NCI-H1105 treated with DMSO at 0.1 percent for 48 hours (cell line): ENCODE measurements around the gene SLC9A1.
"Not testable (repeated sequence)": the region's sequence is repeated elsewhere in the genome, so short reads cannot be mapped to it uniquely, and the experiment has no call there.

Source experiments
- DNase-seq: peaks from one replicate; lab custom pipeline; 2025; lab: John Stamatoyannopoulos, UW

SLC9A1 gene

DNA sequence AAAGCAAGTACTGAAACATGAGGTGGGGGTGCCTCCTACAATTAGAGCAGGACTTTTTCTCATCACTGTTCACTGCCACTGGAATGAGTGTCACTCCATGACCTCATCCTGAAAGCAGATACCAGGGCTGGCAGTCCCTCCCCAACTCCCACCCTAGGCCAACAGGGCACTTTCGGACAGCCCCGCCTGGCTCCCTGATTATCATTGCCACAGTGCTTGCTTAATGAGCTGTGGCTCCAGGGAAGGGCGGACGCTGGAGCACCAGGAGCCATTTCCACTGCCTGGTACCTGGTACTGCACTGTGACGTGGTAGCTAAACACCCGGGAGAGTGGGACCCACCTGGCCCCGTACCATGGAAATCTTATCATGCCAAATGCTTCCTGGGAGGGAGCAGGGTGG is 22.3 kb downstream of the SLC9A1 start:
- no peak for DNase-seq

DNA sequence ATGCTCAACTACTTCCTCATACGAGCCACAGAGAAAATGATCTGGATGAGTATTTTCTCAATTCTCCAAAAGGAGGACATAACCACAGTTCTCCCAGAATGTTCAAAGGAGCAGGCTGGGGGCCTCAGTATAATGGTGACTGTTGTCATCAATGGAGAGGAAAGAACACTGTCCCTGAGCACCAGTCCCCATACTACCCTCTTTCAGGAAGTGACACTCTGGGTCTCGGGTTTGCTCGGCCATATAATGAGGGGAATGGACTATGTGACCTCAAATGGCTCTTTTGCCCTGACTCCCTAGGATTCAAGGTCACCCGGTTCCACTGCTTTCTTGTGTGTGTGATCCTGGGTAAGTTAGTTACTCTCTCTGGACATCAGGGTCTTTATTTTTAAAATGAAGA is 22.8 kb downstream of the SLC9A1 start:
- DNase-seq, result no peak

DNA sequence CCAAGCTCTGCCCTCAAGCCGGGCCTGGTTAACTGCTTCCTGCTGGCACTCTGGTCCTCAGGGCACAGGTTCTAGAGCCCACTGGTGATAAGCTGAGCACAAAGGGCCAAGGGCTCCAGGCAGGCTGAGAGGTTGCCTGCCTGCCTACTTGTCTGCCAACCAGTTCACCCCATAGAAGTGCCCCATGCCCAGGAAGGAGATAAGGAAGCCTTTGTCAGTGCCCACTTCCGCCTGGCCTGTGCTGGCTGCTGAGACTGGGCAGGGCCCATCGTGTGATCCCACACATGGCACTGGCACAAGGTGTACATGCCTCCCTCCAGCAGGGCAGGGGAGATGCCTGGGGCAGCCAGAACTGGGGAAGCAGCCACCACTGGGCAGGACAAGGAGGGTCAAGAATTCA is 24.1 kb downstream of the SLC9A1 start:
- DNase-seq, result no peak

DNA sequence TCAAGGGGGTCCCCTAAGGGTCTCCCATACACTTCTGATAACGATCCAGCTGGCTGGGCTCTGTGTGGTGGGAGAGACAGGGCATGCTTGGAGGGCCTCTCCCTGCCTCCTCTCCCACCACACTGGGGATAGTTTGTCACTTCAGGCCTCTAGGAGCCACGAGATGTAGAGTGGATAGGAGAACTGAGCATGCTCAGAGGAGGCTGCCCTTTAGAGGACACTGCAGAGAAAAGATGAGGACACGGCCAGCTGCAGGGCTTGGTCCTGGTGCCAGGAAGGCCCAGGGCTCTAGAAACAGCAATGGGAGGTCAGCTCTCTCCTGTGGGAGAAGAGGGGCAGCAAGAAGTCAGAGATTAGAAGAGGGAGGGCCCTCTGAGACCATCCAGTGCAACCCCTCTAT is 25.7 kb downstream of the SLC9A1 start:
- DNase-seq, result no peak

DNA sequence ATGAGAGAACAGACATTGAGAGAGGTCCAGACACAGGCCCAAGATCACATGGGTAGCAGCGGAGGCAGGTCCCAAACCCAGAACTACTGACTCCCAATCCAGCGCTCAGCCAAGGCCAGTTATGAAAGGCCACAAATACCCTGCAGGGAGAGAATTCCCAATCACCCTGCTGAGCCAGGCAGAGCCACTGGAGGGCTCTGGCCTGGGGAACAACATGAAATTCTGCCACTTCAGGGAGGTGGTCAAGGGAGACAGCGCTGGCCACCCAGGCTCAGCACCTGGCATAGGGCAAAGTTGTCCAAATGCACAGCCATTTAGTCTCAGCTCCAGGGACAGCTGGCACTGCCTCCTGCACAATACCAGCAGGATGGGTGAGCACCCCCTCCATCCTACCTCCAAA is 27.5 kb downstream of the SLC9A1 start:
- no peak for DNase-seq

DNA sequence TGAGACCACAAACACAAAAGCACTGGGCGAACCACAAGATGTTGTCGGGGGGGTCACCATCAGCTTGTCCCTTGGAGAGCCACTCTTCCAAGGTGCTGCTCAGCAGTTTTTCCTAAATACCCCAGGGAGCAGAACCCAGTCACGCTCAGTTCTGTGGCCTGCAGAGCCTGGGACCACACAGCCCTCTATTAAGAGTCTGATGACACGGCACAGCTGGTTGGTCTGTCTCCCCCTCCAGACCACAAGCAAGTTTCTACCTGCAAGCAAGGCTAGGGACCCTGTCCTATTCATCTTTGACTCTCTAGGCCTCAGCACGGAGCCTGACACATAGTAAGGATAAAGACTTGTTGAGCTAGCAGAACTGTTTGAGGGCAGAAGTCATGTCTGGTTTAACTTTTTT is 28.5 kb downstream of the SLC9A1 start:
- DNase-seq, result no peak

DNA sequence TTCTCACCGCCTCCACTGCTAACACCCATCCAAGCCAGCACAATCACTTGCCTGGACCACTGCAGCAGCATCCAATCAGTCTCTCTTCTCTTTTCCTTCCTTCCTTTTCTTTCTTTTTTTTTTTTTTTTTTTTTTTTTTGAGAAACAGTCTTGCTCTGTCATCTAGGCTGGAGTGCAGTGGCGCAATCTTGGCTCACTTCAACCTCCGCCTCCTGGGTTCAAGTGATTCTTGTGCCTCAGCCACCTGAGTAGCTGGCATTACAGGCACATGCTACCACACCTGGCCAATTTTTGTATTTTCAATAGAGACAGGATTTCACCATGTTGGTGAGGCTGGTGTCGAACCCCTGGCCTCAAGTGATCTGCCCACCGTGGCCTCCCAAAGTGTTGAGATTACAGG is 29.8 kb downstream of the SLC9A1 start:
- not testable (repeated sequence) for DNase-seq

DNA sequence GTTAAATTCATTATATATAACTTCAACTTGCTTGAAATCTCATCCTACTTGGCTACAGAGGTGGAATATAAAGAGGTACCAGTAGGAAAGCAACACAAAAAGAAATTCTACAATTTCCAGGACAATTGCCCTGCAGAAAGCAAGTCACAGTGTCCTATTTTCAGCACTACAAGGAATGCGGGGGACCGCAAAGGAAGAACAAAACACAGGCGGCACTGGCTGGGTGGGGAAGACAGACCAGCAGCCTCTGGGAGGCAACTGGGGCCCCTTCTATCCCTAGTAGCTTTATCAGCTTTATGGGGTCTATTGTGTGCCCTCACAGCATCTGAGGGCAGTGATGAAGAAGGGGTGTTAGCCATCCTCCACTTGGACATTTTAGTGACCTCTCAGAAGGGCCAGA is 30.5 kb downstream of the SLC9A1 start:
- DNase-seq, result no peak

DNA sequence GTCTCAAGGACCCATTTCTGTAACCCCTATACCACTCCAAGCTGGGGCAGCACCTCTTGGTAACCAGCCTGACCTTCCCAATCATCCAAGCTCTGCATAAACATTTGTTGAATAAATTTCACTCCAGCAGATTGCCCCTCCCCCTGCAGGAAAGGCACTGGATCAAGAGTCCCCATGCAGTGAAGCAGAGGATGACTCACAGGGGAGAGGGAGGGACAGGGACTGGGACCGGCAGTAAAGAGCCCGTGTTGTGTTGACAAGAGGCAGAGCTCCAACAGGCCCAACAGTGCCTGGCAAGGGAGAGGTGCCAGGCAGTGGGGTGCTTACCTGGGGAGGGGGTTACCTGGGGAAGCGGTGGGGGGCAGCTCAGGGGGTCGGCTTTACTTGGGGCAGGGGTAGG is 32.3 kb downstream of the SLC9A1 start:
- DNase-seq, result no peak

DNA sequence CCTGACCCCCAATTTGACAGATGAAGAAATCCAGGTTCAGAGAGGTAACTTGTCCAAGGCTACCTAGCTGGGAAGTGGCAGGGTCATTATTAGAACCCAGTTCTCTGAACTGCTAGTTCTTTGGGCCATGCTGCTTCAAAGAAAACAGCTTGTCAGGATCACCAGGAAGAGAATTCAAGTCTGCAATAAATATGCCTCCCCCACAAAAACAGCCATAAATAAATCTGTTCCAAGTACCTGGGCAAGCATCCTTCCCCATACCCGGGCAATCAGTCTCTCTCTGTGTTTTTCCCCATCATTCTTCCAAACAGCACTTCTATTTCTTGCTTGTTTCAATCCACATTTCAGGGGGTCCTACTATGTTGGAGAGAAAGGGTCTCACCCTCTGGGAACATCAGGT is 34.1 kb downstream of the SLC9A1 start:
- DNase-seq, result no peak

DNA sequence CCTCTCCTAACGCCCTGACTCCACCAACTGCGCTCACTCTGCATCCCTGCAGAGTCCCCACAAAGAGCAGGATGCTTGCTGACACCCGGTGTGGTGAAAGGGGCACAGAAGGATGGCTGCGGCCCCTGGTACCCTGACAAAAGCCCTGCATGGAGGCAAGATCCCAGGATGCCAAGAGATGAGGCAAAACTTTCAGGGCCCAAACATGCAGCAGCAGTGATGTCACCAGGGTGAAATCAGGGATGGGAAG is 36.6 kb downstream of the SLC9A1 start:
- no peak for DNase-seq

DNA sequence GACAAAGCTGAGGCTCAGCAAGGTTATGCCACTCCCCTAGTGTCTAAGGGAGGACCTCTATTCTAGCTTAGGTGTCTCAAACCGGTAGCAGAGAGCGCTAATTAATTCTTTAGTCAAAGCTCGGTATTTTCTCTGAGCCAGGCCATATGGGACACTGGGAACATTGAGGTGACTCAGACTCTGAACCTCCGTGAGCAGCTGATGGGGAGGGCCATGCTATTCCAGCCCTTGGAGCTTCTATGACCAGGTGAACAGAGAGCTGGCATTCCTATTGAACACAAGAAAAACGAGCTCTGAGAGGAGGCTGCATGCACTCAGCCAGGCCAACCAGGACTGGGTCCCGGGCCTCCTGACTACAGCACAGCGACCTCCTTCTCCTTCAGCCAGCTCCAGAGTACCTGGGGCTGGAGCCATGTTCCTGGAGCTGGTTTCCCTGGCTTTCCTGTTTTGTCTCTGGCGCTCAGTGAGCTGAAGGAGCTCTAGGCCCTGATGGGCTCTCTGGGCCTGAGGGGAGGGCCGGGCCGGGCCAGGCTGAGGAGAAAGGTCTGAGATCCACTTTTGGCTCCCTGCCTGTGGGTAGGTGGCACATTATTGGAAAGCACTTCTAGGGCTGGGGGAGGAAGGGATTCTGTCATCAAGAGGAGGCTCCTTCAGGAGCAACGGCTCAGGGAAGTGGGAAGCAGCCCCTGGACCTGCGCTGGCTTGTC is 37.0 kb downstream of the SLC9A1 start:
- DNase-seq, result no peak

DNA sequence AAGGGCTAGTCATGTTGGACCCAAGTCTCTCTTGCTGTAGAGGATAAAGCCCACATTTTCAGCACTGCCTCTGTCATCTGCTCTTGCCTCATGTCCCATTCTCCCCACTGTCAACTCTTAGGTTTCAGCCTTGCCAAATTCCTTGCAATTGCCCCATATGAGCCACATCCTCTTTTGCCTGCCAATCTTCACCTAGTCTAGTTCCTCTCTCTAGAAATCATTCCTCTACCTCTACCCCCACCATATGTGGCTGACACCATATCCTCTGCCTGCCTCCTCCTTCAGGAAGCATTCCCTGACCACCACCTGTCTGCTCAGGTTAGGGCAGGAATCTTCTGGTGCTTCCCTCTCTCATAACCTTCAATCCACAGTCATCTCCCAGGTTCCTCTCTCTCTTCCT is 38.2 kb downstream of the SLC9A1 start:
- no peak for DNase-seq

DNA sequence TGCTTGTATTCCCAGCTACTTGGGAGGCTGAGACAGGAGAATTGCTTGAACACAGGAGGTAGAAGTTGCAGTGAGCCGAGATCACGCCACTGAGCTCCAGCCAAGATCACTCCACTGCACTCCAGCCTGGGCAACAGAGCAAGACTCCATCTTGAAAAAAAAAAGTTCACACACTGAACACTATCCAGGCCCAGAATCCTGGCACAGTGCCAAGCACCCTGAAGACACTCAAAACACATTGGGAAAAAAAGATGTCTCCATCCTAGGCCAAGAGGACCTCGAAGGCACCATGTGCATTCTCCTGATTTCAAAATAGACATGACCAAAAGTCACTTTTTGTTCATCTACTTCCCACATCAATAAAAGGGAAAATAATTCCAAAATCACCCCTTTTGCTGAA is 38.7 kb downstream of the SLC9A1 start:
- no peak for DNase-seq

DNA sequence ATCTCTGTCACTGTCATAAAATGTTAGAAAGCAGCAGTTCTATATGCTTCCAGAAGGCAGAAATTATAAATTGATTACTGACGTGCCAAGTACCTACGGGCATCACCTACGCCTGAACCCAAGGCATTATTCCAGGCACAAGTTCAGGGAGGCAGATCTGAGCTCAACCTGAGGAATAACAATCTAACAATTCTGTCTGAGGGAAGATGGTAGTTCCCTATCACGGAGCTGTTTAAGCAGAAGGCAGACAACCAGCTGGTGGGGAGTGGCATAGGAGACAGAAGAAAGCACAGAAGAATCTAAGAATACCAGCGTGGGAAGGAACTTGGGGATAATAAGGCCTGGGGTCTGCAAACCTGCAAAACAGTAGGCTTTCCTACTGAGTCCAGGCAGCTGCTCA is 40.4 kb downstream of the SLC9A1 start:
- DNase-seq, result no peak

DNA sequence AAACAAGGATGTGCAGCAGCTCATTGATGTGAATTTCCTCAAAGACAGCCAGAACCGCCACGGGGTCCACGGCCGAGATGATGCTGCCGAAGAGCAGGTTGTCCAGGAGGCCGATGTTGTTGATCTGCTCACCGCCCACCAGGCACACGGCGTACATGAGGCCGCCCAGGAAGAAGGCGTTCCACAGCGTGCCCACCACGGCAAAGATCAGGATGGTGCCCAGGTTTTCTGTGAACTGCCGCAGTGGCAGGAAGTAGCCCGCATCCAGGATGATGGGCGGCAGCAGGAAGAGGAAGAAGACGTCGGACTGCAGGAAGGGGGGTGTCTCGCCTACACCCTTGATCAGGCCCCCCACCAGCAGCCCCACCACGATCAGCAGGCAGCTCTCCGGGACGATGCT is 41.1 kb downstream of the SLC9A1 start:
- DNase-seq, result no peak

DNA sequence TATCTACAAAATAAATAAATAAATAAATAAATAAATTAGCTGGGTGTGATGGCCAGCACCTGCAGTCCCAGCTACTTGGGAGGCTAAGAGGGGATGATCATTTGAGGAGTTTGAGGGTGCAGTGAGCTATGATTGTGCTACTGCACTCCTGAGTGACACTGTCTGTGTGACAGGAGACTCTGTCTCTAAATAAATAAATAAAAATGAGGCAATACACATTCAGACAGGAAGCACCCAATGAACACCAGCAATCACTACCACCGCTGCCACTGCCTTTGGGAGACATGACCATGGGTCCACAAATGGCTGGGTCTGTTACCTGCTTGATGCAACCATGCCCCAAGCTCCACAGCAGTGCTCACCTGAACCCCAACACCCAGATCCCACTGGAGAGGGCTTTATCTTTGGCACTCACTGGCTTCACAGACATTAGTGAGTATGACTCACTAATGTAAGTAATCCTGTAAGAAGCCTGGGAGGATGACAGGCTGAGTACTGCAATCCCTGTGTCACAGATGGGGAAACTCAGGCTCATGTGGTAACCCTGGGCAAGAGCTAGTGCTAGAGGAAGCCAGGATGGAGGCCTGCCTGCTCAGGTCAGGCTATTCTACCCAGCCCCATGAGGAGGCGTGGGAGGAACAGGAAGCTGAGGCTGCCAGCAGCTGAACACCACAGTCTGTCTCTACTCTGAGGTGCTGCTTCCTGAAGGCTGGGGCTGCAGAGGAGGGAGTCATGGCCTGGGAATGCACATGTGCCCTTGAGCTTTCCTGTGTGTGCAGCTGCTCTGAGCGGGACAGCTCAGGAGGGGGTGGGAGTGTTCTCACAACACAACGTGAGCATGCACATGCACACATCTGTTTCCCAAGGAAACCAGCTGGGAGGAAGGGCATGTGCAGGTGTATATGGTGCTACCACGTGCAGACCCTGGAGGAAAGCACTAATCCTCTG is 43.0 kb downstream of the SLC9A1 start:
- DNase-seq, result no peak

DNA sequence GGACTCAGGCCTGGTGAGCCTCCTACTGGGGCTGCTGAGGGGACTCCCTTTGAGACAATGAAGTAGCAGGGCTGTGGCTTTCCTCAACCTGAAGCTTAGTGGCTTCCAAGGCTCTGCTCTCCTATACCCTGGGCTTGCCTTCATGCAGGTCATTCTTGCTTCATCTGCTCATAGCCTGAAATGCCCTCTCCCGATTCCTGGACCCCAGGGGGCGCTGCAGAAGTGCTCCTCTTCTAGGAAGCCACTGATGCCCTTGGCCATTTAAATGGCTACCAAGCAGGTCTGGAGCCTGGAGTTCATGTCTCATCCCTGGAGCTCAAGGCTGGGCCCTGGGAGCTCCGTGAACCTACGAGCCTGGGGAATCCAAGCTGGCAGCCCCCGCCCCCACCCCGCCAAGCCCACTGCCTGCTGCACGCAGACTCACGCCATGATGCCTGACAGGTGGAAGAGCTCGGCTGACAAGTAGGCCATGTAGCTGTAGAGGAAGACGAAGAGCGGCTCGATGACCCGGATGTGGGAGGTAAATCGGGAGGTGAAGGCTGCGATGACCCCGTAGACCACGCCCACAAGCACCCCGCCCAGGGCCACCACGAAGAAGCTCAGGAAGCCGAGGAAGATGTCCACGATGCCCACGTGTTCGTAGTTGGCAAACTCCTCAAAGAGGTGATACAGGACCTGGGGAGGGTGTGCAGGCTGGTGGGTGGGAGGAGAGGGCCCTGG is 45.7 kb downstream of the SLC9A1 start:
- DNase-seq, result no peak

DNA sequence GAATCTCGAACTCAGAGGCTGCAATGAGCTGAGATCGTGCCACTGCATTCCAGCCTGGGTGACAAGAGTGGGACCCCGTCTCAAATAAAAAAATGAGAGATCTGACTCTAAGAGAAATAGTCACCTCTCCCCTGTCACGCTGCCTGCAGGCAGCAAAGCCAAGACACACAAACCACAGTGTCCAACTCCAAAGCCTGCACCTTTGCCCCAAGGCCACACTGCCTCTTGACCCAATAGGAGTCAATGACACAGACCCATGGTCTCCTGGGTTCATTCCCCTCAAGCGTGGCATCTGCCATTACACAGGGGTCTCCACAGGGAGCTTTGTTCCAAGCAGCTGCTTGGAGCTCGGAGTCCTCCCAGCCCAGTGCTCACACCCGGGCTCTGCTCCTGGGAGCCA is 46.3 kb downstream of the SLC9A1 start:
- DNase-seq, result no peak

DNA sequence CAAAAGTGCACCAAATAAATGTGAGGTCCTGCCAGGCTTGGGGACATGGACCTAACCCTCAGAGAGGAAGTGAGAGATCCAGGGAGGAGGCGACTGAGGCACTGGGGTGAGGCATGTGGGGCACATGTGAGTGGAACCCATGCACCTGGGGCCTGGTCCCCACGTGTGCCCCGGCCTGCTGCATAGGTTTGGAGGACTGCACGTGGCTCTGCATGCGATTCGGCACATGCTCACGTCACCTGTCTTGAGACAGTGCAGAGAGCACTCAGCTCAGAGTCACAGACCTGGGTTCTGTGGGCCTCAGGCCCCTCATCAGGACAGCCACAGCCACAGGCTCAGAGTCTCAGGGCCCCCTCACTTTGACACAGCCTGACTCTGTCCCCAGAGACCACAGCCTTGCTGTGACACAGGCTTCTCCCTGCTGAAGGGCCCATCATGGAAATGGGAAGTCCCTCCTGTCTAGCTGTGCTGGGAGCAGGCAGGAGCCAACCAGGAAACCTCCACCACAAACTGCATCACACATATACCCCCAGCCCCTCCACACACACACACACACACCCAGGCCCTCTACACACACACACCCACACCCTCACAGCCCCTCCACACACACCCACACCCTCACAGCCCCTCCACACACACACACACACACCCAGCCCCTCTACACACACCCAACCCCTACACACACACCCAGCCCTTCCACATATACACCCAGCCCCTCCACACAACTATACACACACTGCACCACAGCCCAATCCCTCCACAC is 48.2 kb downstream of the SLC9A1 start:
- DNase-seq, result no peak

DNA sequence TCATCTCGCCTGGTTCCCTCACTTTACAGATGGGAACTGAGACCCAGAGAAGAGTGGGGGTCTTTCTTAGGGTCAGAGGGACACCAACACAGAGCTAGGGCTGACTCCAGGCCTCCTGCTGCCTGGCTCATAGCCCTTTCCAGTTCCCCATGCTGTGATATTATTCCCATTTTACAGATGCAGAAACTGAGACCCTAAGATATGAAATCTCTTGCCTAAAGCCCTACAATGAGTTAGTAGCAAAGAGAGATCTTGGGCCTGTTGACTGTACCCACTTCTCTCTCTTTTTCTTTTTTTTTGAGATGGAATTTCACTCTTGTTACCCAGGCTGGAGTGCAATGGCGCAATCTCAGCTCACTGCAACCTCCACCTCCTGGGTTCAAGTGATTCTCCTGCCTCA is 49.9 kb downstream of the SLC9A1 start:
- no peak for DNase-seq

DNA sequence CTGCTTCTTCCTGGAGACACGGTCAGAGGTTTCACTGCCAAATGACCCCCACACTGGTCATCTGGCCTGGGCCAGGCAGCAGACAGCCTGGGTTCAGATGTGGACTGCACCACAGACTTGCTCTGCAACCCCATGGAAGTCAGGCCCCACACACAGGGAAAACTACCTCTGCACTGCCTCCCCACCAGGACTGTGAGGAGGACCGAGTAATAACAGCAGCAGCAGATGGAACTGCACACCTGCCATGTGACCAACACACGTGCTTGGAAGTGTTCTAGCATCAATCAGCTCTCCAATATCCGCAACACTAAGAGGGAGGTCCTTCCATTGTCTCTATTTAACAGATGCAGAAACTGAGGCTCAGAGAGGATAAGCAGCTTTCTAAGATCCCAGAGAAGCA is 51.4 kb downstream of the SLC9A1 start:
- no peak for DNase-seq
